NCI-H510A (cell line): ENCODE results near the gene NCAM1.

Source experiments
- DNase-seq: peaks from one replicate; lab custom pipeline; 2025; lab: John Stamatoyannopoulos, UW

Gene NCAM1

DNA sequence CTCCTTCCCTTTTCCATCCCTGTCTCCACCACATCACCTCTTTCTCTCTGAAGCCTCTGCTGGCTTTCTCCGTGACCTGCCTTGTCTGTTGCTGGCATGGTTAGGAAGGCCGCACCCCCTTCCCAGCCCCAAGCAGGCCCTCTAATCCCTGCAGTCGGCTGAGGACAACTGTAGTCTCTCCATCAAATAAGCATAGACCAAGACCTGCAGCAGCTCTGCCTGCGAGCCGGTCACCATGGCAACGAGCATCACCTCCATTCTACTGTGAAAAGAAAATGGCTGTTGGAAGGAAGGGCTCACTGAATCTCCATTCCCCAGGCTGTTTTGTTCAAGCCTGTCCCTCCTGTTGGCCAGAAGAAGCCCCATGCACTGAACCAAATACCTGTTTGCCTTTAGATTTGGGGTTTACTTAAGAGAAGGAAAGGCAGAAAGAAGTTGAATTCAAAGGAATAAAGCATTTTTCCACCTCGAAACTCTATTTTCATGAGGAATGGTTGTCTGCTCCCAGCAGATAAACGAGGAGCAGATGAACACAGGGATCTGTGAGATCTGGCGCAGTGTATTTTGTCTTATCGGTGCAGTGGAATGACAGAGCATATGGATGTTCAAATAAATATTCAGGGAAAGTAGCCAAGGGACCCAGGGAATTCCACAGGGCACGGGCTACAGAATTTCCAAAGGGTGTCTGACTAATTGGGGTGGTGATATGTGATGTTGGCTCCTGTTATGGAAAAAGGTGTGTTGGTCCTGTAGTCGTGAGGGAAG lies 240.0 kb downstream of the NCAM1 start:
- DNase-seq: no peak

DNA sequence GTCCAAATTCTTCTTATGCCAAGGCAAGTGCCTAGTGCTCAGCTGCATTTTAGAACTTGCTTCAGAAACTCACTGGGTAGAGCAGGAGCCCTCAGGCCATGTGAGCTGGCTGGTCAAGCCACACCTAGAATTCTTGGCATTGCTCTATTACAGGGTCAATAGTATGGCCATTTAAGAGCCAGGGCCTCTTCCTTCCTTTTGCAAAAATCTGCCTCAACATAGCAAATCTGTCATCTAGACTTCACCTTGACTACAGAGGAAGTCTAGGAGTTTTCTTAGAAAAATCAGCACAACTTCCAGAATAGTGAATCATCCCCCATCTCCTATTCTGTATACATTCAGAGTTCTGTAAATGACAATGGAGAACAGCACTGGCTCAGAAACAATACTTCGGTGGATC lies 241.2 kb downstream of the NCAM1 start:
- DNase-seq: no peak

DNA sequence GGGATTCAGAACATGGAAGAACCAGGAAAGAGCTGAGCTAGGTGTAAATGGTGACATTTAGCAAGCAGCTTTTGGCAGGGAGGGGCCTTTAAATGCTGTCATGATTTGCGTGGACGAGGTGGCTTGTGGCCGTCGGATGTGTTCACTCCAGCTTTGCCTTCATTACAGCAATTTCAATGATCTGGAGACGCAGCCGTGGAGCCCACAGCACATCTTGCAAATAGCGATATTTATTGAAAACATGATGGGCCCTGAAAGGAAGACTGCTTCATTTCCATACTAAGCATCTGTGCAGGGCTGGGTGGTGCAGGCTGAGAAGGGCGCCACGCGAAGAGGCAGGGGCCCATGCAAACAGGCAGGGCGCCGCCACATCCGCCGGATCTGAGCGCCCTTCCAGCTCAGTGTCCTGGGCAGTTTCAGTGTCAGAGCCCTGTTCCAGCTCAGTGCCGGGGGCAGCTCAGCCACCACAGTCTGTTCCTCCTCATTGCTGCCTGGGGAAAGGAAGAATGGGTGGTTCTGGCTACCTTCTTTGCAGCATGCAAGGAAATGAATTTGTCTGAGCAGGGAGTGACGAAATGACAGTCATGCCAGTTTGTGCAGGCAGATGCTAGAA lies 242.0 kb downstream of the NCAM1 start:
- no peak for DNase-seq

DNA sequence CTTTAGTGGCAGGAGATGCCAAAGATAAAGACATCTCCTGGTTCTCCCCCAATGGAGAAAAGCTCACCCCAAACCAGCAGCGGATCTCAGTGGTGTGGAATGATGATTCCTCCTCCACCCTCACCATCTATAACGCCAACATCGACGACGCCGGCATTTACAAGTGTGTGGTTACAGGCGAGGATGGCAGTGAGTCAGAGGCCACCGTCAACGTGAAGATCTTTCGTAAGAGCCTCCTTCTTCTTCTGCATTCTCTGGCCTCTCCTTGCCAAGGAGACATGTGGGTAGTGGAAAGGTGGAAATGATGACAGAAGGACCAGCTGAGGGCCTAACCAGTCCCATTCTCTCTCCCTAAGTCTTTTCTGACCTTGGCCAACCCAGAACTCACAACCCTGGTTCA lies 243.1 kb downstream of the NCAM1 start:
- no peak for DNase-seq

DNA sequence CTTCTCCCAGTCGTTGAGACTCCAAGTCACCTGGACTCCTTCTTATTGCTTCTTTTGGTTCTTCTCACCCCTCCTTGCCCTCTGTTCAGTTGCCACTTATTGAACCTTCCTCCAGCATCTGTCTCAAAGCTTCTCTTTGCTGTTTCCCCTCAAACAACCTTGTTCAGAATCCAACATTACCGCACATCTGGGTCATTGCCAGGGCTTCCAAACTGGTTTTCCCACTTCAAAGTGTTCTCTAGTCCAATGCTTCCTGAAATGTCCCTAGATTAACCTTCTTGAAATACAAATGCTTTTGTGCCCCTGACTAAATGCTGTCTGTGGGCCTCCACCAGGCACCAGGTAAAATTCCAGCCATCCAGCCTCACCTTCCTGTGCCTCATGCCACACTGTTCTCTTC lies 252.3 kb downstream of the NCAM1 start:
- DNase-seq: no peak

DNA sequence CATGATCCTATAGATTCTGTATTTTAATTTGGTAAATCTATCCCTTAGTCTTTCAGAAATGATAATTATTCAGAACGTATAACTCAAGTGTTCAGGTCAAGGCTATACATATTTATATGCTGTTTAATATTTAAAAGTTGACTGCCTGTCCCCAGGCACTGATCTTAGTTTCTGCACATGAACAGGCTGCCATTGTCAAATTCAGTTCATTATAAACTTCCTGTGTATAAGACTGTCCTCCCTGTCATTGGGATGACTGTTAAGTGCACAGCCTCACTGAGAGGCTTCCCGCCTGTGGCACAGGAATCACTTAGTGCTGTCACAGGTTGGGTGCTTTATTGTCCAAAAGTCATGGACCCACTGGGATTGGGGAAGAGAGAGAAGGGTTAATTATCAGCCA lies 261.0 kb downstream of the NCAM1 start:
- no peak for DNase-seq

DNA sequence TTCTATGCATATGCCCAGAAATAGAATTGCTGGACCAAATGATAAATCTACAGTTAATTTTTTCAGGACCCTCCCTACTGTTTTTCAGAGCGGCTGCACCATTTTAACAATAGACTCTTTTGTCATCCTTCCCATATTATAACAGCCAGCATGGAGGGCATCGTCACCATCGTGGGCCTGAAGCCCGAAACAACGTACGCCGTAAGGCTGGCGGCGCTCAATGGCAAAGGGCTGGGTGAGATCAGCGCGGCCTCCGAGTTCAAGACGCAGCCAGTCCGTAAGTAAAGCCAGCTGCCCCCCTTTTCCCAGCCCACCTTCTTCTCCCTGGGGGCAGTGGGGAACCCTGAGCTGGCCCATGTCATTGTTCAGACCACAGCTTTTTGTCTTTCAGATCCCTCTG lies 273.7 kb downstream of the NCAM1 start:
- no peak for DNase-seq

DNA sequence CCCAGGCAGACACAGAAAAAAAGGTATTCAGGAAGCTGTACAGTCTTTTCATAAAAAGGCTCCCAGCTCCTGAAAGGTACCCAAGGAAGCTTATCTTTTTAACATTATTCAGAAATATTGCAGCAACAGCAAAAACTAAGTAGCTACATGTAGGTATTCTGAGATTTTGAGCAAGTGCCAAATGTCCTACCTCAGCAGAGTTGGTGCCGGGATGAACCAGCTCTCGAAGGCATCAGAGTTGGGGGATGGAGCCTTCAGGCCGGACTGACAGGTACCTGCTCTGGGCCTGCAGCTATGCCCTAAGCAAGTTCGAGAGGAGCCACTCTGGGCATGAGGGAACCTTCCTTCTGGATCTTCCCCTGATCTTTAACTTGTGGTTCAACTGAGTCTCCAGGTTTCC lies 276.0 kb downstream of the NCAM1 start:
- no peak for DNase-seq

DNA sequence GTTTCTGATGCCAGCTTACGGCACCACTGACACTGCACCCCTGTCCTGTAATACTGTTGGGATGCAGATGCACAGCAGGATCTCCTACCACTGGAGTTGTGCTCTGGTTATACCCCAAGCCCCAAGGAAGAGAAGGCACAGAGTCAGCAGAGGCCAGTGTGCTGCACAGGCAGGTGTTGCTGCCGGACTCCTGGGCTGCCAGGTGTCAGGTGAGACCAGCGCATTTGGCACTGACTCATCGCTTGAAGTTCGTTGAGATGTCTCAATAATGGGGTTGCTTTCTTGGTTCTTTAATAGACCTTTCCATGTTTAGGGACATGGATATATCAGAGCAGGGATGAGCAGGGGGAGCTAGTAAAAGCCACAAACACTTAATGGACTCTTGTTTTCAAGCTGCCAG lies 277.5 kb downstream of the NCAM1 start:
- DNase-seq: peak; percentile 28

DNA sequence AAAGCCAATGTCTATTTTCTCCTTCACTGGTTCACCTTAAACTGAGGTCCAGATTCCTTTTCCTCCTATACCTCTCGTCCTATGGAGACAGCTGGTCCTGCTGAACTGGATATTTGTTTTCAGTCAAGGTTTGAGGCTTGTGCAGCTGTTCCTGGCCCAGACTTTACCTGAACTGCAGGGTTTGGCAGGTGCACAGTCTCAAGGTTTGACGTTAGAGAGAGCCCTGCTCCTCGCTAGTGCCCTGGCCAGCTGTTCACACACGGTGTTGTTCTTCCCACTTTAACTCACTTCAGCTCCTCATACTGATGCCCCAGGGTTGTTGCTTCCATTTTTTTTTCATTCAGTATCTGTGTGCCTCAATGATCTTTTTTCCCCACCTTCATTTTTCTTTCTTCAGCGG lies 279.2 kb downstream of the NCAM1 start:
- DNase-seq: peak; percentile 73

DNA sequence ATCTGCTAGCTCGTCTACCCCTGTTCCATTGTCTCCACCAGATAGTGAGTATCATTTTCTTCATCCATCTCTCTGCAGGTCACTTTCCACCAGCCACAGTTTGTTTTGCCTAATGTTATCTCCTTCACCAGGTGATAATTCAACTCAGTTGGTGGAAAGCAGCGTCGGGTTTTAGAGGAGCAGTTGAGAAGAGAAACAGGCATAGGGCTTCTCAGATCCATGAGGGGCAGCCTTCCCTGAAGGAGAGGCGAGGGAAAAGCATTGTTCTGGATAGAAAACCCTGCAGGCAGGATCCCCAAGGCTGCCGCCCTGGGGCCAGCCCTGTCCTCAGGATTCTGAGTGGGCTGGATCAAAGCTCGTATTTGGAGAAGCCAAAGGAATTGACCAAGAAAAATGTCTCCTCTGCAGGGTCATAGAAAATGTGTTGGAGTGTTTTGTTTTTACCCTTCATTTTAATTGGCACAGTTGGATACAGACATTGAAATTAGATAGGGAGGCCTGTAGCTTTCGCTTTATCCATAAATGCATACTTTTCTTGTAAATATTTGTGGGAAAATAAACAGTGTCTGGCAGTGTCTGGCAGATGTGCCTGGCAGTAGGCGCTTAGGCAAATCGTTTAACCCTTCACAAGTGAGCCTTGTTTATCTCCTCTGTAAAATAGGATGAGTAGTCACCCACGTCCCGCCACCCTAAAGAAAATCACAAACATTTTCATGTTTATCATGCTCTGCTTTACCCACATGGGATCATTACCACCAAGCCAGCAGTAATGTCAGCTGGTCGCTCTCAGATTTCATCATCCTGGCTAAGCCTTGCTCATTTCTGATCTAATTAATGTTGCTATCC lies 279.8 kb downstream of the NCAM1 start:
- no peak for DNase-seq

DNA sequence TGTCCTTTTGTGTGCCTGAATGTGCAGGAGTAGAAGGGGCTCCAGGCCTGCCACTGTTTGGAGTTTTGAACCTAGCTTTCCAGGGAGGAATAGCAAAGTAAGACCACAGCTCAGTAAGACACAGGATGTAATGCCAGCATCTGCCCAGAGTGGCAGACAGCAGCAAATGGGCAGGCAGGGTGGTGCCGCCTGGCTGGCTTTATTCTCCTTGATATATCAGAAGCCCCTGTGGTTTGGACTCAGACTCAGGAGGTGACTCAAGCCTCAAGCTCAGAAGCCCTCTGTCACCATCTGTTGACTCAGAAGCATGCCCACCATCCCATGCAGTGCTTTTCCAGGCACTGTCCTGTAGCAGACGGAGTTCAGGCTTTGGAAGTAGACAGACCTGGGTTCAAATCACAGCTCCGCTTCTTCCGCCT lies 280.4 kb downstream of the NCAM1 start:
- DNase-seq: no peak

DNA sequence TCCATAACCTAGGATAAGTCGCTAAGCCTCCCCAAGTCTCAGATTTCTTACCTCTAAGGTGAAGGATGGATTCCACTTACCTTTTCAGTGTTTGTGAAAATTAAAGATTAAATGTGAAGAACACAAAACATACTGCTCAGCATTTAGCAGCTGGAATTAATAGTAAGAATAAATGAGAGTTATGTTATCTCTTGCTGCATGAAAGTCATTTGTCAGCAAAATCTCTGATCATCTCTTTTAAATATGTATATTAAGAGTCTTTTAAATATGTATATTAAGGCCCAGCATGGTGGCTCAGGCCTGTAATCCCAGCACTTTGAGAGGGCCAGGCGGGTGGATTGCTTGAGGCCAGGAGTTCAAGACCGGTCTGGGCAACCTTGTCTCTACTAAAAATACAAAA lies 280.8 kb downstream of the NCAM1 start:
- DNase-seq: no peak

DNA sequence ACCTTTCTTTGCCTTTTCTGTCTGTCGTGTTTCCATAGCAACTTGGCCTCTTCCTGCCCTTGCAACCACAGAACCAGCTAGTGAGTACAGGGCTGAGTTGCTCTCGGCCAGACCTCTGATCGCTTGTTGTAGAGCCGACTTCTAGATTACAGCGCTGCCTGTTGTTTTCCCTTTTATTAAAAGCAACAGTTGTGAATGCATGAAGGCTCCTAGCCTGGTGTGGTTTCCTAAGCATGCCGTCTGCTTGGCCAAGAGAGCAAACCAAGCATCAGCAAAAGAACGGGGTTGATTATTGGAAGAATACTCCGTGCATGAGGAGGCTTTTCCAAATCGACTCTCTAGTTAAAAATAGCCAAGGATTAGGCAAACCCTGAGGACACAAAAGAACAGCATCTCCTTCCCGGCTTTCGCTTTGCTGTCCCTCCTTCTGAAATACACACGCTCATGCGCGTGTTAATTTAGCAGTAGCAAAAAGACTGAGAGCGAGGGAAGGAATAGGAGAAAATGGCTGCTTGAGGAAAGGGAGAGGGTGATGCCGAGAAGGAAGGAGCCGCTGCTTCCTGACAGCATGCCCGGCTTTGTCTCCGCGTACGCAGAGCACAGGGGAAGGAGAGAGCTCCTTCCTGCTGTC lies 281.7 kb downstream of the NCAM1 start:
- no peak for DNase-seq

DNA sequence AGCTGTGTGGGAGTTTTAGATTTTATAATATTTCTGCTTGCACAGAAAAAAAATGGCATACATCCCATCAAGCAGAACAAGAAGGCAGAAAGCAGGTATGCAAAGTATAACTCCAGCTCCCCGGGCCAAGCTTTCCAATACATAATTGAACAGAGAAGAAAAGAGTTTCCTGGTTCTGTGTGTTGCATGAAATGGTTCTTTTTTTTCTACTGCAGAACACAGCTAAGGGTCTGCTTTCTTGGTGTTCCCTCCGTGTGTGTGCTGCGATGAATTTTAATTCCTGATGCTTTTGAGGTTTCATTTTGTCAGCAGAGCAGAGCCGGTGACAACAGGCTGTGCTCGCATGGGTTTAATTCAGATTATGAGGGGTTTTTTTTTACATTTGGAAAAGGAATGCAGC lies 282.5 kb downstream of the NCAM1 start:
- no peak for DNase-seq

DNA sequence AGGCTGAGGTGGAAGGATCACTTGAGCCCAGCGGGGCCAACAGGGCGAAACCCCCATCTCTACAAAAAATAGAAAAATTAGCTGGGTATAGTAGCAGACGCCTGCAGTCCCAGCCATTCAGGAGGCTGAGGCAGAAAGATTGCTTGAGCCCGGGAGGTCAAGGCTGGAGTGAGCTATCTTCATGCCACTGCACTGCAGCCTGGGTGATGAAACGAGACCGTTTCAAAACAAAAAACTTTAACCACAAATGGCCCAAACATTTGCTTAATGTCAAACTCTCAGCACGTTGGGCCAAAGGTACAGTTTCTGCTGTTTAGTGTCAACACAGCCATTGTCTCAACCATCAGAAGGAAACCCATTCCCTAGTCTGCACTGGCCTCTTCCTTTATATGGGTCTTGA lies 284.0 kb downstream of the NCAM1 start:
- DNase-seq: no peak

DNA sequence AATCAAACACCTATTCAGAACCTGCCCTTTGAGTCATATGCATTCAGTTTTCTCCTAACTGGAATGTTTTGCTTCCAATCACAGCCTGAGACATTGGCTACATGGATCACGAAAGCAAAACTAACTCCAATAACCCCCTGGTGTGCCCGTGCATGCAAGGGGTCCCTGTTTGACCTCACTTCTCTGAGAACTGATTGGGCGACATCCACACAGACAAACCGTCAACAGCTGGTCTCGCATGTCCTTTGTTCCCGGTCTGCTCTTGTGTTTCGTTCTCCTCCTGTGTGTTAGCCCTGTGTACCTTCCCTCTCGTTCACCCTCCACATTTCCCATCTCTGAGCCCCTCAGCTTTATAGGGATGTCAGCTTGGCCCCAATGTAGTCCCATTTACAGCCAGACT lies 286.0 kb downstream of the NCAM1 start:
- DNase-seq: no peak

DNA sequence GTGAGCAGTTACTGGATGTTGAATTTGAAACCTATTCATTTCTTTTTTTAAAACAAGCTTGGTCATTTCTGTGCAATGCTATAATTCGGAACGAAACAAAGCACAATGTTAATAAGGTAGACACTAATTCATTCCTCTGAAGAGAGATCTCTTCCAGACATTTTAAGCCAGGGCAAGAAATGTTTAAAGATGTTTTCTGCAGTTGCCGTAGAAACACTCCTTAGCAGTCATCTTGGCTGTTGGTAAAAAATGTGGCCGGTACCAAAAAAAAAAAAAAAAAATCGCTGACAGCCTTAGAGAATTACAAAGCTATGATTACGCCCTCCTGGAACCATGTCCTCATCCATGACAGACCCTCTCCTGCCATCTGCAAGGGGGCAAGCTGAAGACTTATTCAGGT lies 286.7 kb downstream of the NCAM1 start:
- DNase-seq: no peak

DNA sequence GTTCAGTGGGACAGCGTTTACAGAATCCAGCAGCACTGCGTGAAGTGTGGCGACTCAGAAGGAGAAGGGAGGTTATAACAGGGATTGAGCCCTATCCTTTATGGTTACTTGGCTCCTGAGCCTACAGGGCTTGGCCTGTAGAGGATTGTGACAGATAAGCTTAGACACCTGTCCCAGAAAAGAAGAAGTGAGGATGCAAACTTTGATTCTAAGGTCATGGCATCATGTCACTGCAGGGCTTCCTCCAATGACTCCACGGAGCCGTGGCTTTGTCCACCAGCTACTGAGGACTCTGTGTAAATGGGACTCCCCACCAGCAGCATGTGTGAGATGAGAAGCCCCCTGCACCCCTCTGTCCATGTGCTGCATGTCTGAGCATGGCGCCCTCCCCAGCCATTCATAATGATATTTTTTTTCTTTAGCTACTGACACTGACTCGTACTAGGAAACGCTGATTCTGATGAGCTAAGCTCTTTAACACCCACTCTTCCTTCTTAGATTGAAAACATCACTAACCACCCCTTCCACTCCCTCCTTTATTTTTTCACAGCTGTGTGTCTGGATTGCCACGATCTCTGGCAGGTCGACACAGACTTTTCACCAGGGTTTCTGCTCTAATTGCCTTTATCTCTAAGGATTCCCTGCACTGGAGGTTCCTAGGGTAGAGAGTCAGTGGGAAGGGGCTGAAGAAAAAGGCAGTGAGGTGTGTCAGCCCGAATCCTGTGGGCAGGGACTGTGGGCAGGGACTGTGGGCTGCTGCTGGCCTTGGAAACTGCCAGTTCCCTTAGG lies 287.7 kb downstream of the NCAM1 start:
- no peak for DNase-seq

DNA sequence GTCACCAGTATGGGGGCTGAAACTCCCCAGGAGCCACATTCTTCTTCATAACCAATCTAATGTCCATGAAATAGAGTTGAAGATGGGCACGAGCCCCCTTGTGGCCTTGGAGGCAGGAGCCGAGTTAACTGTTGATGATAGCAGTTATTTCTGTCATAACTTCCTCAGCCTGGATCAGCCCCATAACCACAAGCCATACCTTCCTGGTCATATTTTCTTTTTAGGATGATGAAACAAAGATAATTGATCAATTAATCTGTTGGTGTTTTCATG lies 288.2 kb downstream of the NCAM1 start:
- no peak for DNase-seq

DNA sequence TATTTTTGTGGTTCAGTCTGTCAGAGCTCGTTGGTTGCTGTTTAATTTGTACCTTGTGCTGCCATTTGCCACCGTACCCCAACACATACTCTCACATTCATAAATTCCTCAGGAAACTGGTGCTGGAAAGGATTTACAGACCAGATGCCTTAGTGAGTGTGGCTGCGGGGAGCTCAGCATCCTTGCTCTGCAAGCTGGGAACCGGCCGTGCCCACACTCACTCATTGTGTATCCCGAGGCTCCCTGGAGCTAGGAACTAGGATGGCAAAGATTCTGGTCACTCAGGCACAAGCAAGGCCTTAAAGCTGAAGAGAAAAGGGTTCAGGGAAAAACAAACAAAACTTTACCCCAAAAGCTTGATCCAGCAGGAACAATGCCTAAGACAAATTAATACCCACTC lies 288.6 kb downstream of the NCAM1 start:
- no peak for DNase-seq

DNA sequence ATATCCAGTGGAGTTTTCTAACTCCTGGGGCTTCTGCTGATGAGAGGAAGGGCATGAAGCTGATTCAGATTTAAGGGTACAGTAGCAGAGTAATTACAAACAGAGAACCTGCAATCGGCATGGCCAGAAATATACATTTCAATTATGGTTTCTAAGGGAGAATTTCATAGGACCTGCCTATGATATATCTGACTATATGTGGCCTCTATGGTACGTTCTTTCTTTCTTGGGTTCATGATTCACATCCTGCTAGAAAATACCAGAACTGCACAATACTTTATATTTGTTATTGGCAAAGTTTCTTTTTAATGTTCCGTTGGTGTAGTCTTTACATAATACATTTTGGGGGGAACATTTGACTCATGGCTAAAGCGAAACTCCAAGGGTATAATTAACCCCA lies 290.1 kb downstream of the NCAM1 start:
- no peak for DNase-seq
